Measurements from ENCODE around the gene DUSP22.

DUSP22 gene

DNA sequence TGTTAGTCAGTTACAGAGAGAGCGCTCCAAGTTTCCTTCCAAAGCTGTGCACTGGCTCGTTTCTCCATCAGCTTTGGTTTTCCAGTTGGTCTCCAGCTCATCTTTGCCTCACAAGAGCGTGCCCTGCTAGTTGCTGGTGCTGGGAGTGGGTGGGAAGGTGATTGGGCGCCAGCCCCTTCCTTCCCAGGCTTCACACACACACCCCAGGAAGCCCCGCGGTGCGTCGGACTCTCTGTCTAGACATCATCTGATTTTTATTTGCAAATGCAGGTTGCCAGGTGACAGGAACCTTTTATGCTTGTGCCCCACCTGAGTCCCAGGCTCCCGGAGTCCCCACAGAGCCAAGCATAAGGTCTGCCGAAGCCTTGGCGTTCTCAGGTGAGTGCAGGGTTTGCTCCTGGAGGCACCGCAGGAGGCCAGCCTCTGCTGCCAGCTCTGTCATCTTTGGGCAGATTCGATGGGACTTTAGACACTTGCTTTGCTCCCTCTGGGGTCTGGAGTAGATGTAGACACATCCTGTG is 106.3 kb downstream of the DUSP22 start:
- no peak for DNase-seq

DNA sequence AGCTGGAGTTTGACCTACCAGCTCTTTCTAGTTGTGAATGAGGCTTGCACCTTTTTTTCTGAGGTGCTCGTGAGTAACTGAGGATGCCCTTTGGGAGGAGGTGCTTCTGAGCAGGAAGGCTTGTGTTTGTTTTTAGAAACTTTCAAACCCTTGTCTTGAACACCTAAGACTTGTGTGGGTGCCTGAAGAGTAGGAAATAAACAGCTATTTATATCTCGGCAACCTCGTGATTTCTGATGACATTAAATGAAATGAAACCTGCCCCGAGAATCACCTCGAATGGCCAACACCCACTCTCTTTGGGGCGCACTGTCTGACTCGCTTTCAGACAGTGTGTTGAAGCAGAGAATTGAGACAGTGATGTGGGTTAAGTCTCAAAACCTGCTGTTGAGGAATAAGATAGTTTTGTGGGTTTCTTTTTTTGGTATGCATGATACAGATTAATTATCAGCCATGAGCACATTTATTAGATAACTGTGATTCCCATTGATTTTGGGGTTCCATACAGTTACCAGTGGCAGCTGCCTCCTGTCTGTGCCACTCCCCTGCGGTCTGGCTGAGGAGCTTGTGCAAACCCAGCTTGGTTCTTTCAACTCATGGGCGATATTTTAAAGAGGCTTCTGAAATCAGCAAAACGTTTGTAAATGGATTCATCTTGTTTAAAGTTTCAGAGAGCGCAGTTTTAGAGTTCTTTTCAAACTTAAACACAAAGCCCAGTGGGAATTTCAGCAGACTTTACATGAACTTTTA is 107.7 kb downstream of the DUSP22 start:
- no peak for DNase-seq

DNA sequence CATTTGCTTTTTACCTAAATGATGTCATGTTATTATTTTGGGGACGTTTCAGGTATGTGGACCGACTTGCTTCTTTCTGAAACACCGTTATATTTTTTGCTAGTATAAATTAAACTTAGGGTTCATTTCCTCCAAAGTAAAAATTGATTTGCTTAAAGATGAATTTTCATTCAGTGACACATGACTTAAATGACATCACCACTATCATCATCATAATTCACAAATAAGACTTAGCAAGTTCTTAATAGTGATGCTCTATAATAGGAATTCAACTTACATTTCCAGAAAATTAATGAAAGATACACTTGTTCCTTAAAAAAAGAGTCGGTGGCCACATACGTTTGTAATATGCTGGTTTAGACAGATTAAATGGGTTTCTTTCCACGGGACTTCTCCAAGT is 108.5 kb downstream of the DUSP22 start:
- no peak for DNase-seq
